GM19240 (cell line): Measurements from ENCODE around the gene MARS2.
"Not testable (repeated sequence)": the region's sequence is repeated elsewhere in the genome, so short reads cannot be mapped to it uniquely, and the experiment has no call there.

Experiments used
- DNase-seq: peaks from one replicate; pipeline ENCODE4 v3.0.0; 2011; ENCODE audit warnings: low spot score; ENCODE audit not compliant: insufficient read length

Gene MARS2

DNA sequence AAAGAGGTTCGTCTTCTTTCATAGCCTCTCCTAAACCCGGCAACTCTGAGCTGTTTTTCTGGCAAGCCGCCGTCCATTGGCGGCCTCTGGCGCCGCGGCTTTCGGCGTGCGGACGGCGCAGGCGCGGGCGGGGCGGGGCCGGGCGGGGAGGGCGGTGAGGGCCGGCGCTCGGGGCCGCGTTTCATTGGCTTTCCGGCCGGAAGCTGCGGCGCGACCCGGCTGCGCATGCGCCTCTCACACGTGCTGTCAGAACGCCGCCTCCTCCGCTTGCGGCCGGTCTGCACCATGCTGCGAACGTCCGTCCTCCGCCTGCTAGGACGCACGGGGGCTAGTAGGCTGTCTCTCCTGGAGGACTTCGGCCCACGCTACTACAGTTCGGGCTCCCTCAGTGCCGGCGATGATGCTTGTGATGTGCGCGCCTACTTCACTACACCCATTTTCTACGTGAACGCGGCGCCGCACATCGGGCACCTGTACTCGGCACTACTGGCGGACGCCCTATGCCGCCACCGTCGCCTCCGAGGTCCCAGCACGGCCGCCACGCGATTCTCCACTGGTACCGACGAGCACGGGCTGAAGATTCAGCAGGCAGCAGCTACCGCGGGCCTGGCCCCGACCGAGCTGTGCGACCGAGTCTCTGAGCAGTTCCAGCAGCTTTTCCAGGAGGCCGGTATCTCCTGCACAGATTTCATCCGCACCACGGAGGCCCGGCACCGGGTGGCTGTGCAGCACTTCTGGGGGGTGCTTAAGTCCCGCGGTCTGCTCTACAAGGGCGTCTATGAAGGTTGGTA, at the start of gene MARS2:
Gene MARS2, plus strand, starts transcription at position 249 of the 791 bp plus-strand sequence. Its CDS starts 37 bp downstream, at position 286.
- peak; percentile 59 for DNase-seq

DNA sequence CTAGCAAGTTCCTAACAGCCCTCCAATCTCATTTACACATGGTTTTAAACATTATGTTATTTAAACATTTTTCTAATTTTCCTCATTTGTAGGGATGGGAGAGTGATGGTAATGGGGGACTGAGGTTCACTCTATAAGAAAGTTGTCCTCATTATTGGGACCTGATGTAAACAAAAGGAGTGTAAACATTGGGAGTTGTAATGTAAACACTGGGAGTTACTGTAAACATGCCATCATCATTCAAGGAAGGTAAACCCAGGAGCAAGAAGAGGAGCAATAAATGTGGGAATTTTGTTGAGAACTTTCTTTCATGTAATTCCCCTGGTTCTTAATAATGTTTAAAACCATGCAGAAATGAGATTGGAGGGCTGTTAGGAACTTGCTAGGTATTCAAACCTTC, 47.6 kb upstream of the MARS2 start:
- no peak for DNase-seq

- no peak for DNase-seq
Observed at GRCh38 chr2:197661626-197662025, 43.5 kb upstream of the MARS2 start.

GRCh38 chr2:197666277-197666676, 38.9 kb upstream of the MARS2 start:
- DNase-seq: no peak

DNA sequence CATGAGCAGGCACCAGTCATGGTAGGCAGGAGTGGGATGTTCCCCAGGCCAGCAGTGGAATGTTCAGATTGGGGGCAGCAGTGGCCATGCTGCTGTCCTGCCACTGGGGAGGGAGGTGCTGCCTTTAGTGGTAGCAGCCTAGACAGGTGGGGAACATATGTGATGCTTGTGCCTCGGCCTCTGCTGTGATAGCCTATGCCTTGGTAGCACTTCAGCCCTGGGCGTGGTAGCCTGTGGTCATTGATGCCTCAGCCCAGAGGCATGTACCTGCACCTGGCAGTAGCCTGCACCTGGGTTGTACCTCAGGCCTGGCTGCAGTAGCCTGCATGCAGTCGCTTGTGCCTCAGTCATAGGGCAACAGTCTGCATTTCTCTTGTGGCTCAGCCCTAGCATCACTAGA, 36.9 kb upstream of the MARS2 start:
- DNase-seq: no peak

DNA sequence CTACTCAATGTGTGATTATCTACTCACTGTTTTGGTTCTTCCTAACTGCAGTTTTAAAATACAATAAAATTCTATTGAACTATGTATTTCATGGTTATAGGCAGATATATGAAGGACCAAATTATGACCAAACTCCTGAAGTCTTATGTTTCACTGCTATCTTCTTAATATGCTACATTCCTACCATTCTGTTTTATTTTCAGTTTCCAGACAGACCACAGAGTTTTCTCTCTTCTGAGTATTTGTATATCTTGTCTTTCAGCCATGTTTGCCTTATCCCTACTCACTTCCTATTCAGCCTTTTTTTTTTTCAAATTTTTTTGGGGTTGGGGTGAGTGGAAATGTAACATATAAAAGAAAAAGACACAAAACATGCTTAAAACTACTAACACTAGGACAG, 36.1 kb upstream of the MARS2 start:
- no peak for DNase-seq

DNA sequence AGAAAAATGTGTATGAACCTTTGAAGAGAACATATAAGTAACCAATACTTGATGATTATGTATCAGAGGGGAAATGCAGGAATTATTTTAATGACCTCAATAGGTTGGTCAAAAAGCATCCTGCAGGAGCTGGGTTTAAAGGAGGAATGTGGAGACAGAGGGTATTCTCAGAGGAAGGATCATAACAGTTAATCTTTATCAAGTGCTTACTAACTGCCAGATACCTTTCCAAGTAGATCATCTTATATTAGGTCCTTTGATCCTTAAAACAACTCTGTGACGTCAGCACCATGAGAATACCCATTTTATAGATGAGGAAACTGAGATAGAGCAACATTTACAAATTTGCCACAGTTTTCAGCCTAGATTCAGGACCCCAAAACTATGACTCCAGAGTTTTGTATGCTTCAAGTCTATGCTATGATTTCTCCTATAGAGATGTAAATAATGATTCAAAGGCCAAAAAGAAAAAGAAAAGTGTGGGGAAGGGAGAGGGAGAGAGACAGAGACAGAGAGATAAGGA, 32.7 kb upstream of the MARS2 start:
- DNase-seq: no peak

GRCh38 chr2:197673106-197673505, 32.1 kb upstream of the MARS2 start:
- DNase-seq: no peak

- DNase-seq: no peak
Observed at GRCh38 chr2:197673606-197674005, 31.6 kb upstream of the MARS2 start.

DNA sequence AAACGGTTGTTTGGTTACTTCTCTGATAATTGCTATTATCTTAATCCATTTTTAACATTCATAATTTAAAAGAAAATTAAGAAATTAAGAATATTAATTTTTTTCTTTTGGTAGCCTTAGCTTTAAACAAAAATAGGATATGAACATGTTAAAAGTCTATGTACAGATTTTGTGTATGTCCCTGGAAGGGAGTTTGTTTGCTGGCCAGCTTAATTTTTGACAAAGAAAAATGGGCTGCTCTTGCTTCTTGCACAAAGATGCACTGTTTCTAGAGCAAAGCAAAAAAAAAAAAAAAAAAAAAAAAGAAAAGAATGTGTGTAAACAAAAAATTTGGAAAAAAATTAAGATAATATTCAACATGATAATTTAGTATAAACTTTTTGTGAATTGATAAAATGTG, 31.1 kb upstream of the MARS2 start:
- DNase-seq: no peak

- no peak for DNase-seq
Observed at GRCh38 chr2:197674591-197674990, 30.6 kb upstream of the MARS2 start.

DNA sequence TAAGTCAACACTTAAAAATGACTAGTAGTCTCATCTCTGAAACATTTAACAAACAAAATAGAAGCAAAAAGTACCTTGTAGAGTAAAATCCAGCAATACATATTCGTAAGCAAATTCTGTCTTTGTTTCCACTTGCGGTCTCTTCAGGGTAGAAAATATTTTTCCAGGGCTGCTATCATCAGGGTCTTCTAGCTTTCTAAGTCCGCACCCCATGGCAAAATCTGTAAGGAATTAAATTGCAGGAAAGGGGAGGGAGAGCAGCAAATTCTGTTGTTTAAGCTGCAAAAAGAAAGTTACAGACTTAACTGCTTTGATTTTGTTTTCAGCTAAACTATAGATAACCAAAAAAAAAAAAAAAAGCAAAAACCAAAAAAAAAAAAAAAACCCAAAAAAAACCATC, 29.9 kb upstream of the MARS2 start, which contains the start of gene RFTN2:
Gene RFTN2, minus strand, starts transcription at position 342 of the 400 bp plus-strand sequence. Its CDS starts 129 bp downstream, at position 213.
- DNase-seq: no peak

GRCh38 chr2:197675711-197676188, 29.4 kb upstream of the MARS2 start:
- no peak for DNase-seq

GRCh38 chr2:197677056-197677455, 28.1 kb upstream of the MARS2 start:
- no peak for DNase-seq

DNA sequence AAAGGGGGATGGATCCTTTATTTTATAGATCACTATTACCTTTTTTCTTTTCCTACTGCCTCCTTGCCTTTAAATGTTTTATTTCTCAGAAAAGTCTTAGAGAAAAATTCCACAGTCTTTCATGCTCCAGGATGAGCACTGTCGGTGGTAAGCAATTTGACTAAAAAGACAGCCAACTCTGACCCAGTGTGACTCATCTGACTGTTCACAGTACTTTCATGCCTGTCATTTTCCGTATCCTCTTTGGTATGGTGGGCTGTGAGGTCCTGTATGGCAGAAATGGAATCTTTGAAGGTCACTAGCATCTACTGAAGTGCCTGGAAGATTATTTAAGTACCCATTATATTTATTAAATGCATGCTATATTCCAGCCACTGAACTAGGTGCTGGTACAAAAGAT, 27.7 kb upstream of the MARS2 start:
- DNase-seq: no peak

DNA sequence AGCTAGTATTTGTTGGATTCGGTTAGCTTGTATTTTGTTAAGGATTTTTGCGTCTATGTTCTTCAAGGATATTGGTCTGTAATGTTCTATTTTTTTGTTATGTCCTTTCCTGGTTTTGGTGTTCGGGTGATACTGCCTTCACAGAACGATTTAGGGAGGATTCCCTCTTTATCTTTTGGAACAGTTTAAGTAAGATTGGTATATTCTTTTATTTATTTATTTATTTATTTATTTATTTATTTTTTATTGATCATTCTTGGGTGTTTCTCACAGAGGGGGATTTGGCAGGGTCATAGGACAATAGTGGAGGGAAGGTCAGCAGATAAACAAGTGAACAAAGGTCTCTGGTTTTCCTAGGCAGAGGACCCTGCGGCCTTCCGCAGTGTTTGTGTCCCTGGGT, 10.0 kb upstream of the MARS2 start:
- DNase-seq: not testable (repeated sequence)

DNA sequence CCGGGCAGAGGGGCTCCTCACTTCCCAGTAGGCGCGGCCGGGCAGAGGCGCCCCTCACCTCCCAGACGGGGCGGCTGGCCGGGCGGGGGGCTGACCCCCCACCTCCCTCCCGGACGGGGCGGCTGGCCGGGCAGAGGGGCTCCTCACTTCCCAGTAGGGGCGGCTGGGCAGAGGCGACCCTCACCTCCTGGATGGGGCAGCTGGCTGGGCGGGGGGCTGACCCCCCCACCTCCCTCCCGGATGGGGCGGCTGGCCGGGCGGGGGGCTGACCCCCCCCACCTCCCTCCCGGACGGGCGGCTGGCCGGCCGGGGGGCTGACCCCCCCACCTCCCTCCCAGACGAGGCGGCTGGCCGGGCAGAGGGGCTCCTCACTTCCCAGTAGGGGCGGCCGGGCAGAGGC, 9.2 kb upstream of the MARS2 start:
- DNase-seq: not testable (repeated sequence)

GRCh38 chr2:197696571-197696970, 8.6 kb upstream of the MARS2 start:
- not testable (repeated sequence) for DNase-seq

- DNase-seq: not testable (repeated sequence)
Observed at GRCh38 chr2:197699724-197700123, 5.4 kb upstream of the MARS2 start.

GRCh38 chr2:197700960-197701359, 4.2 kb upstream of the MARS2 start:
- no peak for DNase-seq

DNA sequence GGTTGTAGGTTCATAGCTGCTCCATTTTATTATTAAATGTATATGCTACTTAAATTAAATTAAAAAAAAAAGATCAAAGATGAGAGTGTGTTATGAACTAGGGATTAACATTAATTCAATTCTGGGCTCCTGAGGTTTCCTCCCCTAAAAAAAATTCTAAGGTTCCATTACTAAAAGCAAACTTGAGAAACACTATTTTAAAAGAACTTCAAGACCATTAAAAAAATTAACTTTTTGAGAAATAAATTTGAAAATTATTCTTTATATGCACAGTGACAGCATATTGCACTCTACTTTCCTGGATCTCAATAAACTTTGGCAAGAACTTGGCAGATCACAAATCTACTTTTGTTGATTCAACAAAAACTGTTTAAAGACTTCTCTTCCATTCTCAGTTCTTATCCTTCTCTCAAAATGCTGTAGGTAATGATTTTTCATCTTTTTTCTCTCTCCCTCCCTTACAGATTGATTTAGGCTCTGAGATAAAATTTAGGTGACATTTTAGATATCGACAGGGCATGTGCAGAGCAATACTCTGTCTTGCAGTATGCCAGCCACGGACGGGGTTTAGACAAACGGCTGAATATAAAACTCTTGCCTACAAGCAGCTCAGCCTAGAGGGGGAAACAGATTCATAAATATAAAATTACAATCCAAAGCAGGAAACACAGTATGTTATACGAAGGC, 592 bp upstream of the MARS2 start:
- DNase-seq: no peak
